Suppressor macrophage treated with lipopolysaccharide for 4 hours (primary cell): ENCODE measurements around the gene TBCE.
A peak's percentile ranks its signal among the peaks of the same experiment; 100 is the strongest.

ENCODE experiments used
- DNase-seq: peaks from one replicate; pipeline ENCODE4 v3.0.0-alpha.2; 2020

The TBCE gene

GRCh38 chr1:235367000-235367908 lies at the start of gene TBCE:
Gene TBCE, plus strand, starts transcription at chr1:235367427. Its CDS starts 12,623 bp downstream, at chr1:235380050.
- peak; percentile 97 for DNase-seq

- DNase-seq: no peak
Measured at GRCh38 chr1:235319255-235319654, 48.0 kb upstream of the TBCE start.

- DNase-seq: no peak
Measured at GRCh38 chr1:235320521-235321179, 46.6 kb upstream of the TBCE start.

- no peak for DNase-seq
Measured at GRCh38 chr1:235324296-235324695, 42.9 kb upstream of the TBCE start.

GRCh38 chr1:235325139-235325538 lies 42.1 kb upstream of the TBCE start:
- no peak for DNase-seq

- DNase-seq: no peak
Measured at GRCh38 chr1:235325854-235326253, 41.4 kb upstream of the TBCE start.

- peak; percentile 65 for DNase-seq
Measured at GRCh38 chr1:235326719-235327558, 40.3 kb upstream of the TBCE start.

- DNase-seq: peak; percentile 44
Measured at GRCh38 chr1:235327559-235328270, 39.5 kb upstream of the TBCE start, which contains the start of gene ARID4B. Gene ARID4B, minus strand, starts transcription at chr1:235328179. Its CDS starts 1,260 bp downstream, at chr1:235326919.

GRCh38 chr1:235328271-235329138 lies 38.7 kb upstream of the TBCE start, which contains the start of gene GGPS1:
Gene GGPS1, plus strand, starts transcription at chr1:235328570. Its CDS starts 6,695 bp downstream, at chr1:235335265.
- peak; percentile 100 for DNase-seq

- DNase-seq: peak; percentile 64
Measured at GRCh38 chr1:235329139-235329902, 37.9 kb upstream of the TBCE start.

GRCh38 chr1:235330918-235331285 lies 36.3 kb upstream of the TBCE start:
- DNase-seq: no peak

GRCh38 chr1:235331401-235331800 lies 35.8 kb upstream of the TBCE start:
- peak; percentile 49 for DNase-seq

GRCh38 chr1:235336903-235337302 lies 30.3 kb upstream of the TBCE start:
- peak; percentile 43 for DNase-seq

GRCh38 chr1:235339746-235340145 lies 27.5 kb upstream of the TBCE start:
- DNase-seq: no peak

- no peak for DNase-seq
Measured at GRCh38 chr1:235341334-235341733, 25.9 kb upstream of the TBCE start.

- no peak for DNase-seq
Measured at GRCh38 chr1:235342039-235342438, 25.2 kb upstream of the TBCE start.

- DNase-seq: no peak
Measured at GRCh38 chr1:235342471-235342870, 24.8 kb upstream of the TBCE start.

GRCh38 chr1:235343726-235344125 lies 23.5 kb upstream of the TBCE start:
- DNase-seq: no peak

- no peak for DNase-seq
Measured at GRCh38 chr1:235351441-235351840, 15.8 kb upstream of the TBCE start.

- DNase-seq: no peak
Measured at GRCh38 chr1:235351898-235352297, 15.3 kb upstream of the TBCE start.
